Measurements from ENCODE around the gene AMBRA1.

DNA sequence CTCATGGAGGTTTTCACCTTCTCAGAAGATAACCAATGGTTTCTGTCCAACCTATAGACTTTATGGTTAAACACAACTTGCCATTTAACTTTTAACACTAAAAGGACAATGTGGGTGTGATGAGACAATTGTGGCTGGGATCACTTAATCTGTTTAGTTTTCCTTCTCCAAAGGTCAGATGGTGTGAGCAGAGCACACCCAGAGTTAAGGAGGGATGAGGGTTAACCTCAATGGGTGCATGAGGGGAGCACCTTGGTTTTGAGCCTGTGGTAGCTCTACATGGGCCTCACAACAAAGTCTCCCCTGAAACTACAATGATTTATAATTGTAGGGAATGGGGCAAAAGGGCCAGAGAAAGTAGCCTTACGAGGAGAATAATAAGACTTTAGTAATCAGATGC is 173.3 kb downstream of the AMBRA1 start:
- TF ChIP-seq, protein P1, sequence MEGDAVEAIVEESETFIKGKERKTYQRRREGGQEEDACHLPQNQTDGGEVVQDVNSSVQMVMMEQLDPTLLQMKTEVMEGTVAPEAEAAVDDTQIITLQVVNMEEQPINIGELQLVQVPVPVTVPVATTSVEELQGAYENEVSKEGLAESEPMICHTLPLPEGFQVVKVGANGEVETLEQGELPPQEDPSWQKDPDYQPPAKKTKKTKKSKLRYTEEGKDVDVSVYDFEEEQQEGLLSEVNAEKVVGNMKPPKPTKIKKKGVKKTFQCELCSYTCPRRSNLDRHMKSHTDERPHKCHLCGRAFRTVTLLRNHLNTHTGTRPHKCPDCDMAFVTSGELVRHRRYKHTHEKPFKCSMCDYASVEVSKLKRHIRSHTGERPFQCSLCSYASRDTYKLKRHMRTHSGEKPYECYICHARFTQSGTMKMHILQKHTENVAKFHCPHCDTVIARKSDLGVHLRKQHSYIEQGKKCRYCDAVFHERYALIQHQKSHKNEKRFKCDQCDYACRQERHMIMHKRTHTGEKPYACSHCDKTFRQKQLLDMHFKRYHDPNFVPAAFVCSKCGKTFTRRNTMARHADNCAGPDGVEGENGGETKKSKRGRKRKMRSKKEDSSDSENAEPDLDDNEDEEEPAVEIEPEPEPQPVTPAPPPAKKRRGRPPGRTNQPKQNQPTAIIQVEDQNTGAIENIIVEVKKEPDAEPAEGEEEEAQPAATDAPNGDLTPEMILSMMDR (IDR thresholded peaks at IDR 0.05): no peak
- no peak for TF ChIP-seq POLR2A (IDR thresholded peaks at IDR 0.05)

Data from breast epithelium (tissue), 3 donors.